Spleen (tissue), 7 donors: ENCODE data around the gene MYO5B.

Source experiments
- CTCF ChIP-seq, 11 experiments: fragments of 200-600 bp in 7 of 11; fragments of 450-650 bp in 4 of 11; sonication (generic) in 4 of 11; IDR thresholded peaks in 8 of 11; conservative IDR thresholded peaks in 3 of 11; 1 replicate in 7 of 11; 2 replicates in 4 of 11; pipeline versions ENCODE4 v1.4.0 to v1.8.0; 2016 to 2021; ENCODE audit warnings: antibody characterized with exemption in 11 of 11, inconsistent platforms in 4 of 11, mild to moderate bottlenecking in 1 of 11
- POLR2A ChIP-seq, 3 donors: fragments of 450-650 bp; IDR thresholded peaks; one replicate each; pipeline ENCODE4 v1.5.1; 2017; ENCODE audit warnings: antibody characterized with exemption in 3 of 3, mild to moderate bottlenecking in 1 of 3
- POLR2AphosphoS5 ChIP-seq, 3 donors: sonication (generic); formaldehyde crosslinking; IDR thresholded peaks; one replicate each; pipeline ENCODE4 v1.5.1; 2017; ENCODE audit warnings: antibody characterized with exemption in 3 of 3
- donor health status: DM: no; HTN: no; CAD: no; lungs with moderate emphysema.
- donor health status: DM: no; HTN: no; CAD: no.
- donor health status: DM: no; HTN: no; CAD: no.

- no peak for TF ChIP-seq CTCF (IDR thresholded peaks at IDR 0.05 in 8 of 11, conservative IDR thresholded peaks at IDR 0.05 in 3 of 11)
- no peak for TF ChIP-seq POLR2AphosphoS5 (IDR thresholded peaks at IDR 0.05)
- no peak for TF ChIP-seq POLR2A (IDR thresholded peaks at IDR 0.05)
Observed at GRCh38 chr18:49944663-49945062, 250.3 kb downstream of the MYO5B start.
